ENCODE results near the gene SPO11.

- TF ChIP-seq CTCF (IDR thresholded peaks at IDR 0.05) = no peak
- TF ChIP-seq EP300 (IDR thresholded peaks at IDR 0.05) = no peak
These were observed 37.0 kb upstream of the SPO11 start for GRCh38 chr20:57292611-57293010.

Data from esophagus muscularis mucosa (tissue), 3 donors.